NCI-H345 treated with DMSO at 0.1 percent for 48 hours (cell line): ENCODE measurements around the gene MYO1G.

Experiments
- DNase-seq: peaks from one replicate; lab custom pipeline; 2025; ENCODE audit not compliant: unreplicated experiment; lab: John Stamatoyannopoulos, UW

MYO1G gene

DNA sequence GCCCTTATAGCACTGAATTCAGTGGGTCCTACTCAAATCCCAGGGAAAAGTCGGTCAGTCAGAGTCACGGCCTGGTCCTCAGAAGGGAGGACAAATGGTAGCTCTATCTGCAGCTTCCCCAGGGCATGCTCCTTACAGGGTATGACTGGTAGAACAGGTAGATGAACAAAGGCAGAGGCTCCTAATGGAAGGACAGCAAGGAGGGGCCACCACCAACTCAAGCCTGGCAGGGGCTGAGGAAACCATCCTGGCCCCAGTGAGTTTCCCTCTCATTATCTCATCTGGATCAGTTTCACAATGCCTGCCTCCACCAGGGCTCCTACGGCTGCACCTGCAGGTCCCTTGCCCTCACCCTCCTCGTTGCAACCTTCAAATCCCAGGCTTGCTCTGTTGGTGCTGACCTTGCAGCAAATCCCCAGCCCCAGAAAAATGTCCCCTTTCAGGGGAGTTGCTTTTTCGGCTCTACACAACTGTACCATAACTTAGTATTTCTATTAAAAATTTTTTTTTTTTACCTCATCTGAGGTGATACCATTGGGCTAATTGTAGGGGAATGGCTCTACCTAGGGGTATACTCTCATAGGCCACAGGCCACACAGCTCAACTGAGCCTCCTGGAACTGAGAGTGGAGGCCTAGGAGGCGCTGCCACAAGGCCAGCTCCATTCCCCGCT, 2.4 kb upstream of the MYO1G start:
- DNase-seq = no peak

DNA sequence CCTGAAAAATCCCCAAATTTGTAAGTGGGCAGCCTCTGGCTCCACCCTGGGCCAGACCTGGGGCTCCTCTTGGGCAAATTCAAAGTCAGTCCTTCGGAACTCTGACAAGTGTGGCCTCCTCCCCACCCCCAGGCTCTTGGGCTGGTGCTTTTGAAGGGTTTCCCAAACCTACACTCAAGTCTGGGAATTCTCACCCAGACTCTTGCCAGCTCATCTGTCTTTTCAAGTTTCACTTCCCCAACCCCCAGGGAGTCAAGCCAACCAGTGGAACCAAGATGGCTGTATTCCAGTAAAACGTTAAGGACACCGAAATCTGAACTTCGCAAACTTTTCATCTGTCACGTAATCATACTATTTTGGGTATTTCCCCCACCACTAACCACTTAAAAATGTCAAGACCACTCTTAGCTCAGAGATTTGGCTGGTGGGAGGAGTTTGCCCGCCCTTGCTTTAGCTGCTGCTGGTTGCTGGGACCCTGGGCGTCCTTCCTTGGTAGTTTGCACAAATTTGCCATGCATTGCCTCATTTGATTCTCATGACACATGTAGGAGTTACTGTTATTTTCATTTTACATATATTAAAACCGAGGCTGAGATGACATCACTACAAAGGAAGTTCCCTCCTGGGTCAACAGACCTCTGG, 1.7 kb upstream of the MYO1G start:
- DNase-seq = no peak

DNA sequence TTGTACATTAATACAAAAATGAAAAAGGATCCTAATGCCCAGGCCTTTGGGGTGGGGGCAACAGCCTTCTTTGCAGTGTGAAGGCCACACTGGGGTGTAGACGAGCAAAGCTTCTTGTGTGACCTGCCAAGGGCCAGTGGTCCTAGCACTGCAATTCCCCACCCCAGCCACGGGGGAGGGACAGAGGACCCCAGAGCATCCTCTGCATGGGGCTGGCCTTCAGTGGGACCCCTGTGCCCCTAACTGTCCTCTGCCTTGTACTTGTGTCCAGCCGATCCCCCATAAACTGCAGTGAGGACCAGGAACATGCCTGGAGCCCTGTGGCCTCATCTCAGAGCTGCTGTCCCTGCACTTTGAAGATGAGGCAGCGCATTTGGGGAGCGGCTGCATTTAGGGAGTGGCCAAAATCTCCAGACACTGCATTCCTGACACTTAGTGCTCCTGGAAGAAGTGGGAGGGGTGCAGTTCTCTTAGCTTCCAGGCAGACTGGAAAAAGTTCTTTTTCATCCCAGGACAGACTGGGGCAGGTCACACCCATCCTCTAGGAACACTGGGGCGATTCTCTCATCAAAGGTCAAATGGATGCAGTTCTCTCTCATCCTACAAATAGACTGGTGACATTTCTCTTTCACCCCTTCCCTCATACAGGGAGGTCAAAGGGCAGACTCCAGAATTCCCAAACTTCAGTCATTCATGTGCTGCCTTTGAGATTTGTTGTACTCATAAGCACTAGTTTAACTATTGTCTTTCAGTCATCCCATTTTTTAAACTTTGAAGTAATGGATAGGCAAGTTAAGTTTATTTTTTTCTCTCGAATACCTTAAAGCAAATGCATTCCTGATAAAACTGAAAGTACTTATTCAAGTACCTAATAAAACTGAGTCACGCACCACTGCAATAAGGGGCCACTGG, 922 bp upstream of the MYO1G start:
- no peak for DNase-seq

DNA sequence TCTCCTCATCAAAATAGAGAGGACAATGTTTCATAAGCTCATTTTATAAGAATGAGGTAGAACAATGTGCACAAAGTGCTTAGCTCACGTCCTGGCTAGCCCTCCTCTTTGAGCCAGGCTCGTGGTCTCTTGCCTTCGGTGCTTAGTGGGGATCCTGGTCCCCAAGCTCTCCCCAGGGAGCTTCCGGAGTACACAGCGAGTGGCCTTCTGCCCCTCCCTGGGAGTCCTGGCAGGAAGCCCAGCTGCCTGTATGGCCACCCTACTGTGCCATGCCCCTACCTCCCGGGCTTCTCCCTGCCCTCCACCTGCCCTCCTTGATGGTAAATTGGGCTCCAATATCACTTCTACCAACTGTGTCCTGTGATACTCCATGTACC, 868 bp downstream of the MYO1G start:
- peak; percentile 52 for DNase-seq

DNA sequence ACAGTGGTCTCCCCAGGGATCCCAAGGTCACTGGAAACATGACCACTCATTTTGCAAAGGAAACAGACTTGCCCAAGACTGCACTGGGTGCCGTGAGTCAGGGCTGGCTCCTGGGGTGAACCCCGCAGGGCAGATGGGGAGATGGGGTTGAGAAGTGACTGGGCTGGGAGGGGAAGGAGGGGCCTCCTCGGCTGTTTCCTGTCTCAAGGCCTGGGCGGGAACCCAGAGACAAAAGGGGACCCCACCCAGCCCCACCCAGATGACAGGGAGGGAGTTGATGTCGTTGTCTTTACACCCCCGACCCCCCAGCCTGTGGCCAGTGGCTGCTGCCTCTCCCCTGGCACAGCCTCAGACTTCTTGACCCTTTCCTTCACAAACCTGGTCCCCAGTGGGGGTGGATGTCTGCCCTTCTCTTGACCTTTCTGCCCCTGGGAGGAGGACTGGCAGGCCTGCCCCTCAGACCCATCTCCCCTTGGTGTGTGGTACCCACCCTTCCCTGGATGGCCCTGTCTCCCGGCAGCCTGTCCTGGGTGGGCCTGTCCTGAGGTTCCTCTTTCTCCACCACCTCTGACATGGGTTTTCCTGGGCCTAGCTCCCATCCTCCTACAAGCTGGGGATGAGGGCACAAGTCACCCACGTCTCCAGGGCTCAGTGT, 1.4 kb downstream of the MYO1G start:
- DNase-seq = no peak

DNA sequence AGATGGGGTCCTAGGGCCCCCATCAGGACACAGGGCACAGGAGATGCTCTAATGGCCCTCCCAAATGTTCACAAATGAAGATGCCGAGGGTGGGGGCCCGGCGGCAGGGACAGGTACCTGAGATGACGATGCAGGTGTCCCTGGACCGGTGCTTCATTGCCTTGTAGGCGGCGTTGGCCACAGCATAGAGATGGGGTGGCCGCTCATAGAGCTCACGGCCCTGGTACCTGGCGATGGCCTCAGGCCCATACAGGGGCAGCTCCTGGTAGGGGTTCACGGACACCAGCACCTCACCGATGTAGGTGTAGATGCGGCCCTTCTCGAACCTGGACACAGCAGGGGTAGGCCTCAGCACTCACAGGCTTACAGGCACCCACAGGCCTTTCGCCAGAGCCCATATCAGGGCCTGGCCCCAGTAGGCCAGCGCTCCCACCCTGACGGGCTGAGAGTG, 2.0 kb downstream of the MYO1G start:
- DNase-seq = no peak

DNA sequence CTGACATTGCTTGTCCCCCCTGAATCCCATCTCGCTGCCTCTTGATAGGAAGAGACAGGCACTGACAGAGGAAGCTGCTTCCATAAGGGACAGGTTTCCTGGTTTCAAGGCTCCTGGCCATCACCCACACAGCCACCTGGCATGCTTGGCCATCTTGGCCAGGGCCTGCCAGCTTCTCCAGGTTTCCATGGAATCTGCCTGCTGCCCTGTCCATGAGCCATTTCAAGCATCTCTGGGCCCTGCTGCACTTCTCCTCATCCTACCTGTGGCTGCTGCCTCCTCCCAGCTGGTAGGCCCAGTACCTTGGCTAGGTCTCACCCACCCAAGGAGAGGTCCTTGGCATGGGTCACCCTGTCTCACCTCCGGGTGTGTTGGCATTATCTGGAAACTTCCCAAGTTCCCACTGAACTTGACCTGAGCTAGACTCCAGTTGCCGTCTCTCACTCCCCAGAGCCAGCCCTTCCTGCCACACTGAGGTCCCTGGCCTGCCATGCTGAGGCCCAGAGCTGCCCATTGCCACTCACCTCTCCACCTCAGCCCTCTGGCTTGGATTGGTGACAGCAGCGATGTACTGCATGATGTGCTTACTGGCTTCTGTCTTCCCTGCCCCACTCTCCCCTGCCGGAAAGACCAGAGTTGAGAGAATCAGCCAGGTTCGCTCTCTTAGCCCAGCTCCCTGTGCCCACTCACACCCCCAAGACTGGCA, 2.6 kb downstream of the MYO1G start:
- no peak for DNase-seq

DNA sequence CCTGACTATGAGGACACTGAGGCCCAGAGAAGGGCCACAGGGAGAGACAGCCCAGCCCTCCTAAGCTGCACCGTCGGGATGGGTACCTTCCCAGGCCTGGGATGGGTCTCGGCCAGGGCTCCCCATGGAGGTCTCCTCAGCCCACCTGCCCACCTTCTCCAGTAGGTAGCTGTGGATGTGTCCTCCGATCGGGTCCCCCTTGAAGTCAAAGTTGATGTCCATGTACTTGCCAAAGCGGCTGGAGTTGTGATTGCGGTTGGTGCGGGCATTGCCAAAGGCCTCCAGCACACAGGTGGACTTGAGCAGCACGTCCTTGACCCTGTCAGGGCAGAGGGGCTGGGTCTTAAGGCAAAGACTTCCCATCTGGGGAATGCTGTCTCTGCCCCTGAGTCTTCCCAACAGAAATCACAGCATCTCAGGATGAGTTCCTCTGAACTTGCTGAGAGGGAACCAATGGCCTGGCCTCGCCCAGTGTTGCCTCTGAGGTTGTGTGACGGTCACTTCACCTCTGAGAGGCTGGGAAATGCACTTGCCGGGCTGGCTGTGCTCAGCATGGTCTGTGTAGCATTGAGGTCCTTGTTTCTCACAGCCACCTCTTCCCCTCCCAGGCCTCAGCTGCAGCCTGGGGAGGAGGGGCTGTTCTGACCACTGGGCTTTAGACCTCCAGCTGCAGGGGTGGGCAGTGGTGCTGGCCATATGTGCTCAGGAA, 3.3 kb downstream of the MYO1G start:
- no peak for DNase-seq

DNA sequence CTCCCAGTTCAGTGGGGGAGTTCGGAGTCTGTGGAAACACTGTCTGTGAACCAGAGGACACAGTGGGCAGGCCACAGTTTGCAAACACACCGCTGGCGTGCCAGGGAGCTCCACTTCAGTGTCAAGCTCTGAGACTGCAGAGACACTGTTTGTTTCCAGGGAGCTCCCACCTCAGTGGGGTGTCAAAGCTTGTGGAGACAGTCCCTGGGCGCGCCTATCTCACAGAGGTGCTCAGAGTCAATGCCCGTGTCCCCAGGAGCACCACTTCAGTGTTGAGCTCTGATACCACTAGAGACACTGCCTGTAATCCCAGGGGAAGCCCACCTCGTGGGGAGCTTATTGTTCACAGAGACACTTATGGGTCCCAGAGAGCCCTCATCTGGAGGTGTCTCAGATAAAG, 4.3 kb downstream of the MYO1G start:
- peak; percentile 95 for DNase-seq

DNA sequence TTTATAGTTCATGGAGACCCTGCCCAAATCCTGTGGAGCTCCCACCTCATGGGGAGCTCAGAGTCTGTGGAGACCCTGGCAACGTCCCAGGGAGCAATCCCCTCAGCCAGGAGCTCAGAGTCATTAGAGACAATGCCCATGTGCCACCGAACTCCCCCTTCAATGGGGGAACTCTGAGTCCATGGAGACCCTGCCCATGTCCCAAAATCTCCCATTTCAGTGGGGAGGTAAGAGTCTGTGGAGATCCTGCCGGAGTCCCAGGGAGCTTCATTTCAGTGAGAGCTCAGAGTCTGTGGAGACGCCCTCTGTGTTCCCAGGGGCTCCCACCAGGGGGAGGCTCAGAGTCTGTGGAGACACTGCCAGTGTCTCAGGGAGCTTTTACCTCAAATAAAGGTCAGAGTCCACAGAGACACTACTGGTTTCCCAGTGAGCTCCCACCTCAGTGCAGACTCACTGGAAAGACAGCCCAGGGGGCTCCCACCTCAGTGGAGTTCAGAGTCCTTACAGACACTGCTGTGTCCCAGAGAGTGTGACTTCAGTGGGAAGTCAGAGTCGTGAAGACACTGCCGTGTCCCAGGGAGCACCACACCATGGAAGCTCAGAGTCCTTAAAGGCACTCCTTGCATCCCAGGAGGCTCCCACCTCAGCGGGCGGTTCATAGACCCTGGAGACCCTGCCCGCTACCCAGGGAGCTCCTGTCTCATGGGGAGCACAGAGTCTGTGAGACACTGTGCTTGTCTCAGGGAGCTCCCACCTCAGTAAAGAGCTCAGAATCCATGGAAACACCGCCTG, 5.0 kb downstream of the MYO1G start:
- DNase-seq = peak; percentile 7

DNA sequence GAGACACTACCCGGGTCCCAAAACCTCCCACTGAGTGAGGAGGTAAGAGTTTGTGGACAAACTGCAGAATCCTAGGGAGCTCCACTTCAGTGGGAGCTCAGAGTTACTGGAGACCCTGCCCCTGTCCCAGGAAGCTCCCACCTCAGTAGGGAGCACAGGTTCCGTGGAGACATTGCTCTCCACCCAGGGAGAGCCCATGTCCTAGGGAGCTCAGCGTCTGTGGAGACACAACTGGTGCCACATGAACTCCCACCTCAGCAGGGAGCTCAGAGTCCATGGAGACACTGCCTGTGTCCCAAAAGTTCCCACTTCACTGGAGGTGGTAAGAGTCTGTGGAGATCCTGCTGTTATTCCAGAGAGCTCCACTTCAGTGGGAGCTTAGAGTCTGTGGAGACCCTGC, 6.3 kb downstream of the MYO1G start:
- DNase-seq = no peak

DNA sequence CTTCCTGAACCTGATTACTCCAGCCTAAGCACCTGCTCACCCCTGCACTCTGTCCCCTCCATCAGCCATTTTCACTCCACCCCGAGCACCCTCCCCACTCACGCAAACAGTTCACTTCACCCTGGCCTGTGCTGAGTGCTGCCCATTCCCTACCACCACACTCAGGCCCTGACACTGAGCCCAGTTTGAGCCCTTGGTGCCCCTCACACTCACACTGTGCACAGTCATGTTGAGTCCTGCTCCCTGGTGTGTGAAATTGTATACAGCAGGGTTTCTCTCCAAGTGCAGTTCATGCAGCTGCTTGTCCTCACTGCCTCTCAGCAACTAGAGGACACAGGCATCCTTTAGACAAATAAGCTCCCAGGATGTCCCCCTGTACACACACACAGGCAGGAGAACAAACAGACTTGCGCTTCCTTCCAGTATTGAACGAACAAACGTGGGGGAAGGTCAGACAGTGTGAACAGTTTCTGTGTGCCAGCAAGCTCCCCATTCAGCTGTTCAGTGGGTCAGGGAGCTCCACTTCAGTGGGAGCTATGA, 6.8 kb downstream of the MYO1G start:
- peak; percentile 35 for DNase-seq

DNA sequence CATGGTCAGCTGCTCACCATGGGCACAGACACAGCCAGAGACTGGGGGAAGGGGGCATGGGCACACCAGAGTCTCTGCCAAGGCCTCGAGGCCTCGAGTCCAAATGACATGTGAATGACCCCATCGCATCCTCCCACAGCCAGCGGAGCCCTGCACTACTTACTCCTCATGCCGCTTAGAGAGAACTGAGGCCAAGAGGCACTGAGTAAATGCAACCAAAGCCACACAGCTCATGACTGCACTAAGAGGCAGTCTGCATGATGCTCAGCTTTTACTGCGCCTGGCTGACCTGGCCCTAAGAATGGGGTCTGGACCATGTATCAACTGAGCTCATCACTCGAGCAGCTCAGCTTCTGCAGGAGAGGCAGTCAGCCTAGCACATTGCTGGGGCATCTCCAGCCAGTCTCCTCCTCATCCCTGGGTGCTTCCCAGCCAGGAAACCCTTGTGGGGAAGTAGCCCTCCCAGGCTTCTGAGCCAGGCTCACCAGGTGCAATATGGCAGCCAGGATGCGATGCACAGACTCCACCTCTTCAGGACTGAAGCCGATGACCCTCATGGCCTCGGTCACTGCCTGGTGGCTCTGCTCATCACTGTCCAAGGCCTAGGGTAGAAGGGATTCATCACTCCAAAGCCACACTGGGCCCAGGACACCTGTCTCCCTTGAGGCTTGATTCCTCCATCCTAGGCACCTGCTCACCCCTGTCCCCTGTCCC, 7.5 kb downstream of the MYO1G start:
- no peak for DNase-seq

DNA sequence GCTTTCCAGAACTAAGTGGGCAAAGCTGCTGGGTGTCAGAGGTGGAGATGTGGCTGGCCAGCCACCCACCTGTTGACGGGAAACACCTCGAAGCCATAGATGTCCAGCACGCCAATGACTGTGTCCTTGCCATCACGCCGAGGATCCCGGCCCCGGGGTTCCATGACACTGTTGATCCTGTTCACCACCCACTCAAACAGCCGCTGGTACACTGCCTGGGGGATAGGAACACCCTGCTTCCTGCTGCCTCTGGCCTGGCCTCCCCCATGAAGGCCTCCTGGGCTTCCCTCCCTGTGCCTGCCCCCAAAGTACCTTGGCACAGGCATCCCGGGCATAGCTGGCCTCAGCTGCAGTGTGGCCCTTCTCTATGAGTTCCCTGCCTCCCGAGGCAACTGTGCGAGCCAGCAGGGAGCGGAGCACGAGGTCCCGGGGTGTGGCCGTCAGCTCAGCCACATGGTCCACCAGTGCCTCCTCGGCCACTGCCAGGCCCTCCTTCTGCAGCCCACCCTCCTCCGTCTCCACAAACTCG, 8.2 kb downstream of the MYO1G start:
- no peak for DNase-seq

DNA sequence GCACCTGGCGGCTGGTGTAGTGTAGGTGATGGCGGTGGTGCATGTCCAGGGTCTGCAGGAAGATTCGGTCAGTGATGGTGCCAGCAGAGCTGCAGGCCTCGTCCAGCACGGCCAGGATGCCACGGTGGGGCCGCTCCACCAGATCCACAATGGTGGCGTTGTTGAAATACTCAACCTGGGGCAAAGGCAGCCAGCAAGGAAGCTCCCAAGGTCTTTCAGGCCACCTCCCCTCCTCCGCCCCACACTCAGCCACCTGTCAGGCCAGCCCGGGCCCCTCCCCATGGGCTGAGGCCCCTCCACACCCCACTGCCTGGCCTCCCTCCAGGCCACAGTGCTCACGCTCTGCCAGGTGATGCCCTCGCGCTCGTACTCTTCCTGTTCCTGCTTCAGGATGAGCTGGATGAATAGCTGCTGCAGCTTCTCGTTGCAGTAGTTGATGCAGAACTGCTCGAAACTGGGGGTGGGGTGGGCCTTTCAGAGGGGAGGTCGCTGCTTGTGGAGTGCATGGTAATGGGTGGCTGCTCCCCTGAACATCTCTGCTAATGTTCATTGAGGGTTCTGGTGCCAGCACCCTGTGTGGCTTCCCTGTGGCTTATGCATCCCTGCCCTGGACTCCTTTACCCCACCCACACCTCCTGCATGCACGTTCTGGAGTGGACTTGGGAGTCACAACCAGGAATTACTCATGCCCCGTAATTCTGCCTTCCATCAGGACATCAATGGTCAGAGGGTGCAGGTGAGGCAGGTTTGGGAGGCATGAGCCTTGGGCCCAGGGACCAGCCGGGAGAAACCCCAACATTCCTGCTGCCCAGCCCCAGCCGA, 8.9 kb downstream of the MYO1G start:
- no peak for DNase-seq

DNA sequence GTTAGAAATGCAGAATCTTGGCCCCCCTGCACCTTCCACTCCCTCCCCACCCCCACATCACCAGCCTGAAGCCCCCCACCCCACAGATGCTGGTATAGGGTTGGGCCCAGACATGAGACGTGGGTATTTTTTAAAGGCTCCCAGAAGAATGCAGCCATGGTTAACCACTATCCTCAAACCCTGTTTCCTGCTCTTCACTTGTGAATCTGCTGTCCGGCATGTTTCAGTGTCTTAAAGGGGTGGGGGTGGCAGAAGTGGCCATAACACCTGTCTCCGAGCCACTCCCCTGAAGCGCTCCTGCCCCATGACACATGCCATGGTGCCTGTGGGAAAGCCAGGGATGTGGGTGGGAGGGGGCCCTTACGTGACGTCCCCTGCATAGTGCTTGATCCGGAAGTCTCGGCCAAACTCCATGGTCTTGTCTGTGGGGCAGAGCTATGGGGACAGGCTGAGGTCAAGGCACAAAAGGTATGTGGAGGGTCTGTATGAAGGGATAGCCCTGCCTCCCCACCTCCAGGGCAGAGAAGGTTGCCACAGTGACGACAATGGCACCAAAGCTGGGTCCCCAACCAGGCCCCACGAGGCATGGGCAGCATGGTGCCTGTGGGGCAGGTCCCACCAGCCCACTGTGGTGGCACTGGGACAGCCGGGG, 9.6 kb downstream of the MYO1G start:
- no peak for DNase-seq
